SK-N-SH (cell line): ENCODE results near the gene C10orf62. TPM values are rescaled to one million over a fixed set of nuclear protein-coding genes. Genes with fewer than 3 reads are reported as not detected.

Experiments used
- CTCF ChIA-PET: fragments of 300-600, 350-600 bp; formaldehyde crosslinking; extraction: SDS; loops from one replicate; lab custom pipeline; 2021; lab: Yijun Ruan, JAX
- POLR2A ChIA-PET: fragments of 350-600 bp; sonication (Branson Sonifier 250); formaldehyde crosslinking; extraction: SDS; loops from one replicate; lab custom pipeline; 2020; ENCODE audit warnings: antibody characterized with exemption, inconsistent platforms; lab: Yijun Ruan, JAX
- DNase-seq: peaks from one replicate; pipeline ENCODE4 v3.0.0; 2012
- H2AFZ ChIP-seq: fragments of 200-600 bp; sonication (generic); 2 replicates; pipeline ENCODE4 v1.8.1; 2016; ENCODE audit warnings: antibody characterized with exemption, mild to moderate bottlenecking, low read depth
- H3F3A ChIP-seq: fragments of 200-600 bp; sonication (generic); replicated peaks from 2 replicates; pipeline ENCODE3; 2016; ENCODE audit warnings: antibody characterized with exemption, mild to moderate bottlenecking; ENCODE audit not compliant: insufficient read depth
- H3K27ac ChIP-seq, 2 experiments: fragments of 200-500 bp in 1 of 2; fragments of 200-600 bp in 1 of 2; sonication (Bioruptor generic) in 1 of 2; sonication (generic), shearing (Covaris generic) in 1 of 2; 2 replicates each; pipeline versions ENCODE4 v1.5.1 to v1.6.1; 2014 to 2016; ENCODE audit warnings: low read depth in 2 of 2, inconsistent platforms in 1 of 2, low read length in 1 of 2, mild to moderate bottlenecking in 1 of 2, mixed read lengths in 1 of 2
- H3K27me3 ChIP-seq: fragments of 200-600 bp; sonication (generic), shearing (Covaris generic); 2 replicates; pipeline ENCODE4 v1.6.1; 2016; ENCODE audit warnings: mixed run types; ENCODE audit not compliant: insufficient read depth
- H3K36me3 ChIP-seq, 2 experiments: fragments of 200-500 bp in 1 of 2; fragments of 200-600 bp in 1 of 2; sonication (Bioruptor generic) in 1 of 2; sonication (generic) in 1 of 2; replicated peaks in 1 of 2; 2 replicates each; pipeline versions ENCODE3 to v1.5.1; 2014 to 2016; ENCODE audit warnings: low read length in 1 of 2, mild to moderate bottlenecking in 1 of 2; ENCODE audit not compliant: insufficient read depth in 2 of 2, control insufficient read depth in 1 of 2
- H3K4me1 ChIP-seq, 2 experiments: fragments of 200-500 bp in 1 of 2; fragments of 200-600 bp in 1 of 2; sonication (Bioruptor generic) in 1 of 2; sonication (generic), shearing (Covaris generic) in 1 of 2; 2 replicates each; pipeline versions ENCODE4 v1.5.1 to v1.6.1; 2014 to 2016; ENCODE audit warnings: low read depth in 1 of 2, low read length in 1 of 2, mixed run types in 1 of 2; ENCODE audit not compliant: insufficient read depth in 2 of 2, control insufficient read depth in 1 of 2
- H3K4me2 ChIP-seq: fragments of 200-600 bp; sonication (generic), shearing (Covaris generic); 2 replicates; pipeline ENCODE4 v1.6.1; 2017; ENCODE audit warnings: mixed run types
- H3K4me3 ChIP-seq, 2 experiments: fragments of 200-500 bp in 1 of 2; fragments of 200-600 bp in 1 of 2; sonication (Bioruptor generic) in 1 of 2; sonication (generic), shearing (Covaris generic) in 1 of 2; 2 replicates each; pipeline versions ENCODE4 v1.5.1 to v1.8.1; 2014 to 2016; ENCODE audit warnings: low read depth in 2 of 2, inconsistent platforms in 1 of 2, low read length in 1 of 2, mild to moderate bottlenecking in 1 of 2, mixed read lengths in 1 of 2, moderate library complexity in 1 of 2
- H3K79me2 ChIP-seq: fragments of 200-600 bp; sonication (generic); 2 replicates; pipeline ENCODE4 v1.8.1; 2017; ENCODE audit warnings: mild to moderate bottlenecking; ENCODE audit not compliant: insufficient read depth
- H3K9ac ChIP-seq: fragments of 200-600 bp; sonication (generic); 2 replicates; pipeline ENCODE4 v1.6.1; 2017; ENCODE audit warnings: mixed run types
- H3K9me2 ChIP-seq: fragments of 200-600 bp; sonication (generic); 2 replicates; pipeline ENCODE4 v1.6.1; 2017; ENCODE audit warnings: mixed run types
- H3K9me3 ChIP-seq: fragments of 200-600 bp; sonication (generic); 2 replicates; pipeline ENCODE4 v1.6.1; 2017; ENCODE audit warnings: mixed run types, mild to moderate bottlenecking, moderate library complexity
- H4K20me1 ChIP-seq: fragments of 200-600 bp; sonication (generic); 2 replicates; pipeline ENCODE4 v1.6.1; 2017; ENCODE audit warnings: mild to moderate bottlenecking, mixed run types; ENCODE audit not compliant: insufficient read depth
- CTCF ChIP-seq: fragments of 200-600 bp; sonication (generic); IDR thresholded peaks from 2 replicates; pipeline ENCODE4 v1.6.1; 2017; ENCODE audit warnings: antibody characterized with exemption, mild to moderate bottlenecking, moderate library complexity
- ELF1 ChIP-seq: IDR thresholded peaks from 2 replicates; pipeline ENCODE4 v1.4.0; 2012
- EP300 ChIP-seq, 2 experiments: IDR thresholded peaks; 2 replicates each; pipeline versions ENCODE4 v1.4.0 to v1.6.1; 2012; ENCODE audit warnings: borderline replicate concordance in 1 of 2, low read depth in 1 of 2, low read length in 1 of 2
- EZH2phosphoT487 ChIP-seq: fragments of 200-600 bp; sonication (generic); IDR thresholded peaks from 2 replicates; pipeline ENCODE4 v1.6.1; 2017; ENCODE audit warnings: low read depth, mixed run types, mild to moderate bottlenecking, antibody characterized with exemption, moderate library complexity, borderline replicate concordance
- FOSL2 ChIP-seq: IDR thresholded peaks from 2 replicates; pipeline ENCODE4 v1.4.0; 2012; ENCODE audit warnings: low read depth, mild to moderate bottlenecking, moderate library complexity, borderline replicate concordance
- GATA2 ChIP-seq: sonication (generic); formaldehyde crosslinking; IDR thresholded peaks from 2 replicates; pipeline ENCODE4 v1.5.0; 2020; ENCODE audit warnings: mild to moderate bottlenecking, missing genetic modification reagents
- JUND ChIP-seq: IDR thresholded peaks from 2 replicates; pipeline ENCODE4 v1.4.0; 2012
- MEF2A ChIP-seq: IDR thresholded peaks from 2 replicates; pipeline ENCODE4 v1.4.0; 2012; ENCODE audit warnings: low read depth, borderline replicate concordance
- MXI1 ChIP-seq: IDR thresholded peaks from 2 replicates; pipeline ENCODE4 v1.6.1; 2012; ENCODE audit warnings: mild to moderate bottlenecking, low read depth, low read length, improper control_type of control experiment
- NFIC ChIP-seq: IDR thresholded peaks from 2 replicates; pipeline ENCODE4 v1.4.0; 2012; ENCODE audit warnings: borderline replicate concordance
- NRF1 ChIP-seq: IDR thresholded peaks from 2 replicates; pipeline ENCODE4 v1.6.1; 2012; ENCODE audit warnings: low read depth, mild to moderate bottlenecking, low read length
- PBX3 ChIP-seq: IDR thresholded peaks from 2 replicates; pipeline ENCODE4; 2012
- RCOR1 ChIP-seq: fragments of 150-350 bp; IDR thresholded peaks from 2 replicates; pipeline ENCODE4 v1.6.1; 2017; ENCODE audit warnings: antibody characterized with exemption, low read length
- RFX5 ChIP-seq: IDR thresholded peaks from 2 replicates; pipeline ENCODE4 v1.6.1; 2012; ENCODE audit warnings: mild to moderate bottlenecking, improper control_type of control experiment, low read length
- RXRA ChIP-seq: IDR thresholded peaks from 2 replicates; pipeline ENCODE4 v1.4.0; 2012; ENCODE audit warnings: low read depth, mild to moderate bottlenecking, borderline replicate concordance
- TAF1 ChIP-seq: IDR thresholded peaks from 2 replicates; pipeline ENCODE4 v1.6.1; 2012; ENCODE audit warnings: low read depth, mild to moderate bottlenecking, low read length, moderate library complexity, borderline replicate concordance
- USF1 ChIP-seq: IDR thresholded peaks from 2 replicates; pipeline ENCODE4 v1.4.0; 2012; ENCODE audit warnings: low read depth, borderline replicate concordance
- YY1 ChIP-seq: IDR thresholded peaks from 2 replicates; pipeline ENCODE4 v1.4.0; 2012; ENCODE audit warnings: low read depth, mild to moderate bottlenecking
- ZBTB33 ChIP-seq: IDR thresholded peaks from 2 replicates; pipeline ENCODE4 v1.4.0; 2012; ENCODE audit warnings: low read depth, borderline replicate concordance
- WGBS: methylation state at CpG from one replicate; pipeline ENCODE4 v1.1.6; 2017; ENCODE audit warnings: low lambda C conversion rate; 5-methylcytosine and 5-hydroxymethylcytosine counted together
- polyA plus RNA-seq, 3 experiments: library from polyadenylated mRNA; depleted of rRNA; stranded (reverse); fragments of >200 nt; gene quantifications; 2 replicates each; pipeline ENCODE4 v1.2.3, GENCODE V29; 2012

C10orf62 gene
- polyA plus RNA-seq, 1 of the 3 experiments (the other 2 are of a cell fraction): 0.07 TPM

GRCh38 chr10:97628228-97628627, 38.7 kb downstream of the C10orf62 start:
- no peak overlapping the region for H3K9ac ChIP-seq
- WGBS: 95% methylated on average over 3 of the region's 3 CpGs
- no peaks in the 10 kb centered on the region for H3K9me3 ChIP-seq
- H3K36me3 ChIP-seq: no peaks in the 10 kb centered on the region
- POLR2A ChIA-PET: interaction anchor here (0.9 kb wide), 1 partner anchor 12 kb away, joined by 3 read pairs; the partner anchor contains the start of gene PI4K2A
- H4K20me1 ChIP-seq: no peaks in the 10 kb centered on the region
- no peak for DNase-seq
- CTCF ChIA-PET: interaction anchor here (0.8 to 1.0 kb wide), 2 partner anchors 49 to 75 kb away, joined by 3 read pairs; no protein-coding TSS in a partner anchor
- no peaks in the 10 kb centered on the region for H3K9me2 ChIP-seq
- no peak overlapping the region for H3K4me2 ChIP-seq
- peaks cover 6% of the 10 kb centered on the region for H3F3A ChIP-seq
- H3K27ac ChIP-seq: no peak overlapping the region
- no peak overlapping the region for H2AFZ ChIP-seq
- no peak overlapping the region for H3K4me3 ChIP-seq
- H3K27me3 ChIP-seq: no peaks in the 10 kb centered on the region
- peaks cover 0 to 4% of the 10 kb centered on the region in 2 experiments; a peak in 2 of 4 replicates for H3K4me1 ChIP-seq
- TF ChIP-seq ZBTB33: no peak
- no peak for TF ChIP-seq NRF1
- no peak for TF ChIP-seq USF1
- TF ChIP-seq RFX5: no peak
- TF ChIP-seq RXRA: no peak
- TF ChIP-seq TAF1: no peak
- no peak for TF ChIP-seq GATA2 (CRISPR knock-in tag)
- TF ChIP-seq PBX3: no peak
- no peak for TF ChIP-seq RCOR1
- TF ChIP-seq EZH2phosphoT487: no peak
- TF ChIP-seq NFIC: no peak
- TF ChIP-seq ELF1: no peak
- TF ChIP-seq MEF2A: no peak
- no peak for TF ChIP-seq CTCF
- TF ChIP-seq JUND: no peak
- TF ChIP-seq MXI1: no peak
- TF ChIP-seq EP300 (IDR thresholded peaks at IDR 0.05; ENCODE audit: borderline replicate concordance in 1 of 2, low read depth in 1 of 2, low read length in 1 of 2): no peak
- TF ChIP-seq FOSL2: no peak
- no peak for TF ChIP-seq YY1
- TF ChIP-seq, all 33 proteins: peak for 0
- H3K79me2 ChIP-seq: peaks cover 17% of the 10 kb centered on the region
